Measurements from ENCODE around the gene THOP1.
"Not testable (repeated sequence)": the region's sequence is repeated elsewhere in the genome, so short reads cannot be mapped to it uniquely, and the experiment has no call there.

THOP1 gene

GRCh38 chr19:2817237-2817829, 32.0 kb downstream of the THOP1 start:
- not testable (repeated sequence) for DNase-seq

GRCh38 chr19:2819540-2820111, 34.3 kb downstream of the THOP1 start, which contains the start of gene ZNF554:
TSS of gene ZNF554 (plus strand) at chr19:2819868. CDS start at chr19:2820072, 204 bp downstream.
- peak; percentile 95 for DNase-seq

GRCh38 chr19:2820112-2820702, 34.9 kb downstream of the THOP1 start:
- DNase-seq = no peak

GRCh38 chr19:2822846-2823245, 37.5 kb downstream of the THOP1 start:
- no peak for DNase-seq

- no peak for DNase-seq
These were observed 38.3 kb downstream of the THOP1 start for GRCh38 chr19:2823646-2824045.

GRCh38 chr19:2824129-2824528, 38.8 kb downstream of the THOP1 start:
- DNase-seq = no peak

- no peak for DNase-seq
These were observed 41.7 kb downstream of the THOP1 start for GRCh38 chr19:2827022-2827421.

- no peak for DNase-seq
These were observed 42.7 kb downstream of the THOP1 start for GRCh38 chr19:2827840-2828489.

- no peak for DNase-seq
These were observed 49.1 kb downstream of the THOP1 start for GRCh38 chr19:2834294-2834871.

- no peak for DNase-seq
These were observed 52.1 kb downstream of the THOP1 start for GRCh38 chr19:2837430-2837829.

- DNase-seq = peak; percentile 99
These were observed 55.8 kb downstream of the THOP1 start, which contains the start of gene ZNF555 for GRCh38 chr19:2840794-2841791. TSS of gene ZNF555 (plus strand) at chr19:2841475. CDS start at chr19:2841573, 98 bp downstream.

- no peak for DNase-seq
These were observed 56.7 kb downstream of the THOP1 start for GRCh38 chr19:2841855-2842574.

- DNase-seq = no peak
These were observed 59.8 kb downstream of the THOP1 start for GRCh38 chr19:2845107-2845506.

- no peak for DNase-seq
These were observed 61.0 kb downstream of the THOP1 start for GRCh38 chr19:2846180-2846894.

- DNase-seq = no peak
These were observed 62.2 kb downstream of the THOP1 start for GRCh38 chr19:2847507-2847906.

- DNase-seq = peak; percentile 33
These were observed 63.3 kb downstream of the THOP1 start for GRCh38 chr19:2848616-2849015.

GRCh38 chr19:2850256-2850925, 65.1 kb downstream of the THOP1 start:
- no peak for DNase-seq

- DNase-seq = no peak
These were observed 67.3 kb downstream of the THOP1 start for GRCh38 chr19:2852598-2852997.

- DNase-seq = no peak
These were observed 67.8 kb downstream of the THOP1 start for GRCh38 chr19:2853015-2853606.

GRCh38 chr19:2854849-2855248, 69.5 kb downstream of the THOP1 start:
- DNase-seq = no peak

All from fibroblast of skin of abdomen (primary cell).